HEK293 (cell line): Measurements from ENCODE around the gene SPINK2.

Experiments used
- KLF10 ChIP-seq: fragments of 450-650 bp; IDR thresholded peaks from 2 replicates; pipeline ENCODE4 v1.5.1; 2018; ENCODE audit warnings: missing biosample characterization, mild to moderate bottlenecking, missing genetic modification characterization
- REPIN1 ChIP-seq: fragments of 450-650 bp; formaldehyde crosslinking; IDR thresholded peaks from 2 replicates; pipeline ENCODE4 v1.5.1; 2017; ENCODE audit warnings: missing biosample characterization, missing genetic modification characterization, low read depth
- ZBTB21 ChIP-seq: fragments of 450-650 bp; formaldehyde crosslinking; IDR thresholded peaks from 2 replicates; pipeline ENCODE4 v1.5.1; 2017; ENCODE audit warnings: missing biosample characterization, missing genetic modification characterization
- ZBTB48 ChIP-seq: fragments of 450-650 bp; formaldehyde crosslinking; IDR thresholded peaks from 2 replicates; pipeline ENCODE4 v1.5.1; 2016; ENCODE audit warnings: missing biosample characterization, missing genetic modification characterization
- ZNF114 ChIP-seq: fragments of 450-650 bp; formaldehyde crosslinking; IDR thresholded peaks from 2 replicates; pipeline ENCODE4 v1.5.0; 2017; ENCODE audit warnings: missing biosample characterization, missing genetic modification characterization
- ZNF23 ChIP-seq: fragments of 450-650 bp; formaldehyde crosslinking; IDR thresholded peaks from 2 replicates; pipeline ENCODE4 v1.5.1; 2016; ENCODE audit warnings: missing biosample characterization, missing genetic modification characterization, borderline replicate concordance
- ZNF302 ChIP-seq: fragments of 450-650 bp; formaldehyde crosslinking; IDR thresholded peaks from 2 replicates; pipeline ENCODE4 v1.5.1; 2016; ENCODE audit warnings: missing biosample characterization, missing genetic modification characterization, low read depth
- ZNF324 ChIP-seq: fragments of 450-650 bp; formaldehyde crosslinking; IDR thresholded peaks from 2 replicates; pipeline ENCODE4 v1.5.1; 2016; ENCODE audit warnings: missing biosample characterization, missing genetic modification characterization
- ZNF544 ChIP-seq: fragments of 450-650 bp; formaldehyde crosslinking; IDR thresholded peaks from 2 replicates; pipeline ENCODE4 v1.5.0; 2017; ENCODE audit warnings: missing biosample characterization, missing genetic modification characterization
- TF ChIP-seq, protein P1 (sequence below): fragments of 450-650 bp; formaldehyde crosslinking; IDR thresholded peaks from 2 replicates; pipeline ENCODE4 v1.5.1; 2016; ENCODE audit warnings: missing biosample characterization, missing genetic modification characterization
- TF ChIP-seq, protein P2 (sequence below): fragments of 450-650 bp; formaldehyde crosslinking; IDR thresholded peaks from 2 replicates; pipeline ENCODE4 v1.5.1; 2016; ENCODE audit warnings: missing biosample characterization, missing genetic modification characterization

DNA sequence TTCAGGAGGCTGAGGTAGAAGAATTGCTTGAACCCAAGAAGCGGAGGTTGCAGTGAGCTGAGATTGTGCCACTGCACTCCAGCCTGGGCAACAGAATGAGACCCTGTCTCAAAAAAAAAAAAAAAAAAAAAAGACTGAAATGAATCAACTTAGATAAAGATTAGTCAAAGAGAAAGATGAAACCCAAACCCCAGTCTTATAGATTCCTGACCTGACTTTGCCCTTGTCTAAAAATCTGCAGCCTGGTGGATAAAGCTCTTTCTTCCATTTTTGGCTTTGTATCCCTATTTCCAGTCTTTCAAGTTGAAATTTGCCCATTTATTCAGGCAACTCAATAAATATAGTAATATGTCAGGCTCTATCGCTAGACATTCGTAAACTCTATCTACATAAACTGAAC lies 39.3 kb upstream of the SPINK2 start:
- no peak for TF ChIP-seq ZNF544 (tag by site-specific recombination)
- TF ChIP-seq ZNF324 (tag by site-specific recombination): no peak
- TF ChIP-seq, protein P1, sequence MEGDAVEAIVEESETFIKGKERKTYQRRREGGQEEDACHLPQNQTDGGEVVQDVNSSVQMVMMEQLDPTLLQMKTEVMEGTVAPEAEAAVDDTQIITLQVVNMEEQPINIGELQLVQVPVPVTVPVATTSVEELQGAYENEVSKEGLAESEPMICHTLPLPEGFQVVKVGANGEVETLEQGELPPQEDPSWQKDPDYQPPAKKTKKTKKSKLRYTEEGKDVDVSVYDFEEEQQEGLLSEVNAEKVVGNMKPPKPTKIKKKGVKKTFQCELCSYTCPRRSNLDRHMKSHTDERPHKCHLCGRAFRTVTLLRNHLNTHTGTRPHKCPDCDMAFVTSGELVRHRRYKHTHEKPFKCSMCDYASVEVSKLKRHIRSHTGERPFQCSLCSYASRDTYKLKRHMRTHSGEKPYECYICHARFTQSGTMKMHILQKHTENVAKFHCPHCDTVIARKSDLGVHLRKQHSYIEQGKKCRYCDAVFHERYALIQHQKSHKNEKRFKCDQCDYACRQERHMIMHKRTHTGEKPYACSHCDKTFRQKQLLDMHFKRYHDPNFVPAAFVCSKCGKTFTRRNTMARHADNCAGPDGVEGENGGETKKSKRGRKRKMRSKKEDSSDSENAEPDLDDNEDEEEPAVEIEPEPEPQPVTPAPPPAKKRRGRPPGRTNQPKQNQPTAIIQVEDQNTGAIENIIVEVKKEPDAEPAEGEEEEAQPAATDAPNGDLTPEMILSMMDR (tag by site-specific recombination): no peak
- TF ChIP-seq ZNF23 (tag by site-specific recombination): no peak
- TF ChIP-seq REPIN1 (tag by site-specific recombination): no peak
- TF ChIP-seq ZBTB21 (tag by site-specific recombination): no peak
- no peak for TF ChIP-seq ZNF114 (tag by site-specific recombination)
- no peak for TF ChIP-seq ZNF302 (tag by site-specific recombination)
- TF ChIP-seq ZBTB48: no peak
- TF ChIP-seq, protein P2, sequence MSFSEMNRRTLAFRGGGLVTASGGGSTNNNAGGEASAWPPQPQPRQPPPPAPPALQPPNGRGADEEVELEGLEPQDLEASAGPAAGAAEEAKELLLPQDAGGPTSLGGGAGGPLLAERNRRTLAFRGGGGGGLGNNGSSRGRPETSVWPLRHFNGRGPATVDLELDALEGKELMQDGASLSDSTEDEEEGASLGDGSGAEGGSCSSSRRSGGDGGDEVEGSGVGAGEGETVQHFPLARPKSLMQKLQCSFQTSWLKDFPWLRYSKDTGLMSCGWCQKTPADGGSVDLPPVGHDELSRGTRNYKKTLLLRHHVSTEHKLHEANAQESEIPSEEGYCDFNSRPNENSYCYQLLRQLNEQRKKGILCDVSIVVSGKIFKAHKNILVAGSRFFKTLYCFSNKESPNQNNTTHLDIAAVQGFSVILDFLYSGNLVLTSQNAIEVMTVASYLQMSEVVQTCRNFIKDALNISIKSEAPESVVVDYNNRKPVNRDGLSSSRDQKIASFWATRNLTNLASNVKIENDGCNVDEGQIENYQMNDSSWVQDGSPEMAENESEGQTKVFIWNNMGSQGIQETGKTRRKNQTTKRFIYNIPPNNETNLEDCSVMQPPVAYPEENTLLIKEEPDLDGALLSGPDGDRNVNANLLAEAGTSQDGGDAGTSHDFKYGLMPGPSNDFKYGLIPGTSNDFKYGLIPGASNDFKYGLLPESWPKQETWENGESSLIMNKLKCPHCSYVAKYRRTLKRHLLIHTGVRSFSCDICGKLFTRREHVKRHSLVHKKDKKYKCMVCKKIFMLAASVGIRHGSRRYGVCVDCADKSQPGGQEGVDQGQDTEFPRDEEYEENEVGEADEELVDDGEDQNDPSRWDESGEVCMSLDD (tag by site-specific recombination): no peak
- no peak for TF ChIP-seq KLF10
